Natural killer cell treated with Interleukin-12 subunit alpha and Interleukin-12 subunit beta and Interleukin-15 and Interleukin-18, amount 100 ng/mL, for 72 hours (primary cell): ENCODE data around the gene NHERF2. TPM values are rescaled to one million over a fixed set of nuclear protein-coding genes. Genes with fewer than 3 reads are reported as not detected.

Experiments used
- ATAC-seq, 2 donors: fragments of 150-1000 bp; cut with Tn5 transposase in 1 of 2; sonication (Bioruptor Pico), chemical (Tn5 transposase) in 1 of 2; 2 replicates each; pipeline ENCODE4 v1.10.0; 2021
- DNase-seq: peaks from one replicate; pipeline ENCODE4 v3.0.0; 2022; ENCODE audit warnings: low spot score
- H3K27ac Mint-ChIP-seq, 2 donors: 1 replicate in 1 of 2; 2 replicates in 1 of 2; pipeline ENCODE4 v1.8.0; 2022; ENCODE audit warnings: mixed read lengths in 2 of 2, mild to moderate bottlenecking in 1 of 2, moderate library complexity in 1 of 2
- H3K27me3 Mint-ChIP-seq, 2 donors: 1 replicate in 1 of 2; 2 replicates in 1 of 2; pipeline ENCODE4 v1.8.0; 2022; ENCODE audit warnings: mixed read lengths in 2 of 2
- H3K36me3 Mint-ChIP-seq: one replicate; pipeline ENCODE4 v1.8.0; 2022; ENCODE audit warnings: mixed read lengths
- H3K4me1 Mint-ChIP-seq, 2 donors: 1 replicate in 1 of 2; 2 replicates in 1 of 2; pipeline ENCODE4 v1.8.0; 2022; ENCODE audit warnings: low read depth in 2 of 2, mixed read lengths in 2 of 2, mild to moderate bottlenecking in 1 of 2
- H3K4me3 Mint-ChIP-seq: one replicate; pipeline ENCODE4 v1.8.0; 2022; ENCODE audit warnings: mixed read lengths
- H3K9me3 Mint-ChIP-seq: 2 replicates; pipeline ENCODE4 v1.8.0; 2022; ENCODE audit warnings: mixed read lengths
- total RNA-seq, 2 donors: library from RNA; stranded (reverse); gene quantifications; one replicate each; pipeline ENCODE4 v1.2.3, GENCODE V29; 2022

The NHERF2 gene
- total RNA-seq = 1 to 10 TPM; 3.8 to 4.5 TPM

DNA sequence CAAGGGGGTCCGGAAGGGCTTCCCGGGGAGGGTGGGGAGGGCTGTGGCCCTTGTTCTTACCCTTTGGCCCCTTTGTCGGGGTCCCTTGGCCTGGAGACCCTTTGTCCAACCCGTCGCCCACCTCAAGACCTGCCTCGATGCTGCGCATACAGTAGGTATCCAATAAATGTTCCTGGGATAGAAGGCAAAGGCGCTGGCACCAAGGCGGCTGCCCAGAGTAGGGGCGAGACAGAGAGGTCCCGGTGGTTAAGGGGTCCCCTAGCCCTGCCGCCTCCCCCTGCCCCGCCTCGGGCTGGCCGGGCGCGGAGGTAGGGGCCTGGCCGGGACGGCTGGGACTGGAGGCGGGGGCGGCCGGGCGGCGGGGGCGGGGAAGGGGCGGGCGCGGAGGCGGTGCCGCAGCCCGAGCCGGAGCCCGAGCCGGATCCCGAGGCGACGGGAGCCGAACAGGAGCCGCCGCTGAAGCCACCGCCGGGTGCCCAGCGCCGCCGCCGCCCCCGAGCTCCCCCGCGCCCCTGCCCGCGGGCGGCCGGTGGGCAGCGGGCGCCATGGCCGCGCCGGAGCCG, at the start of gene NHERF2:
TSS of gene NHERF2 (plus strand) at position 442 of the 563 bp plus-strand sequence. CDS start at position 546, 104 bp downstream.
- no peak within 1 kb of the TSS for H3K27ac Mint-ChIP-seq
- H3K4me3 Mint-ChIP-seq = peak within 1 kb of the TSS; percentile 41
- H3K9me3 Mint-ChIP-seq = no peaks in the 10 kb centered on the region
- no peaks in the 10 kb centered on the region for H3K36me3 Mint-ChIP-seq
- H3K27me3 Mint-ChIP-seq = peaks cover 0 to 3% of the 10 kb centered on the region in 2 donors
- DNase-seq (no peak), ATAC-seq (peak; percentile 45 to 58)
- H3K4me1 Mint-ChIP-seq = peaks cover 5 to 14% of the 10 kb centered on the region in 2 donors

DNA sequence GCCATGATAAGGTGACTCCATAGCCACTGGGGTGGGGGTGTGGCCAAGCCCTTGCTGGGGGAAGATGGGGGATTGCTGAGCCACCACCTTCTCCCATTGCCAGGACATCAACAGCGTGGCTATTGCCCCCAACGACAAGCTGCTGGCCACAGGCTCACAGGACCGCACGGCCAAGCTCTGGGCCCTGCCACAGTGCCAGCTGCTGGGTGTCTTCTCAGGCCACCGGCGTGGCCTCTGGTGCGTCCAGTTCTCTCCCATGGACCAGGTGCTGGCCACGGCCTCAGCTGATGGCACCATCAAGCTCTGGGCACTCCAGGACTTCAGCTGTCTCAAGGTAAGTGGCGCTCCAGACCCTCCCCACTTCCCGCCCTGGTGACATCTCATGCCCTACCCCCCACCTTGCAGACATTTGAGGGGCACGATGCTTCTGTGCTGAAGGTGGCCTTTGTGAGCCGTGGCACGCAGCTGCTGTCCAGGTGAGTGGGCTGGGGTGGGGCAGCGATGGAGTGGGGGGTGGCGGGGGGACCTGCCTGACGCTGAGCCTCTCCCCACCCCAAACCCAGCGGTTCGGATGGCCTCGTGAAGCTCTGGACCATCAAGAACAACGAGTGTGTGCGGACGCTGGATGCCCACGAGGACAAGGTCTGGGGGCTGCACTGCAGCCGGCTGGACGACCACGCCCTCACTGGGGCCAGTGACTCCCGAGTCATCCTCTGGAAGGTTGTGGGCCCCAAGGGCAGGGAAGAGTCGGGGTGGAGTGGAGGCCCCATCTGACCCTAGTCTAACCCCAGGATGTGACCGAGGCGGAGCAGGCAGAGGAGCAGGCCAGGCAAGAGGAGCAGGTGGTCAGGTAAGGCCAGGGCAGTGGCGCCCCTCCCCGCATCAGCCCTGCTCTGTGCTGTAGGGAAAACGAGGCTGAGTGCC, 49.5 kb upstream of the NHERF2 start:
- no peaks in the 10 kb centered on the region for H3K9me3 Mint-ChIP-seq
- H3K4me3 Mint-ChIP-seq = no peak overlapping the region
- H3K27me3 Mint-ChIP-seq = peaks cover 0 to 4% of the 10 kb centered on the region in 2 donors
- DNase-seq (no peak), ATAC-seq (no peak)
- peaks cover 5 to 8% of the 10 kb centered on the region in 2 donors for H3K4me1 Mint-ChIP-seq
- no peak overlapping the region for H3K27ac Mint-ChIP-seq
- no peaks in the 10 kb centered on the region for H3K36me3 Mint-ChIP-seq

GRCh38 chr16:1977875-1978268, 48.8 kb upstream of the NHERF2 start:
- peaks cover 4 to 8% of the 10 kb centered on the region in 2 donors for H3K4me1 Mint-ChIP-seq
- no peak overlapping the region for H3K27ac Mint-ChIP-seq
- no peaks in the 10 kb centered on the region for H3K36me3 Mint-ChIP-seq
- DNase-seq (no peak), ATAC-seq (no peak)
- H3K9me3 Mint-ChIP-seq = no peaks in the 10 kb centered on the region
- H3K4me3 Mint-ChIP-seq = no peak overlapping the region
- peaks cover 0 to 6% of the 10 kb centered on the region in 2 donors for H3K27me3 Mint-ChIP-seq

GRCh38 chr16:1978476-1979120, 48.1 kb upstream of the NHERF2 start:
- Mint-ChIP-seq H3K9me3 (no peaks in the 10 kb centered on the region), H3K27me3 (peaks cover 0 to 10% of the 10 kb centered on the region in 2 donors), H3K27ac (no peak overlapping the region), H3K4me3 (no peak overlapping the region), H3K4me1 (peaks cover 0 to 9% of the 10 kb centered on the region in 2 donors), H3K36me3 (no peaks in the 10 kb centered on the region)
- ATAC-seq (no peak), DNase-seq (no peak)

- H3K27me3 Mint-ChIP-seq = peaks cover 0 to 10% of the 10 kb centered on the region in 2 donors
- ATAC-seq (no peak), DNase-seq (no peak)
- H3K36me3 Mint-ChIP-seq = no peaks in the 10 kb centered on the region
- no peak overlapping the region for H3K27ac Mint-ChIP-seq
- H3K4me1 Mint-ChIP-seq = peaks cover 0 to 9% of the 10 kb centered on the region in 2 donors
- H3K4me3 Mint-ChIP-seq = no peak overlapping the region
- no peaks in the 10 kb centered on the region for H3K9me3 Mint-ChIP-seq
Measured at GRCh38 chr16:1979271-1980029, 47.3 kb upstream of the NHERF2 start.

GRCh38 chr16:1980030-1980769, 46.5 kb upstream of the NHERF2 start:
- no peaks in the 10 kb centered on the region for H3K36me3 Mint-ChIP-seq
- H3K27ac Mint-ChIP-seq = no peak overlapping the region

DNA sequence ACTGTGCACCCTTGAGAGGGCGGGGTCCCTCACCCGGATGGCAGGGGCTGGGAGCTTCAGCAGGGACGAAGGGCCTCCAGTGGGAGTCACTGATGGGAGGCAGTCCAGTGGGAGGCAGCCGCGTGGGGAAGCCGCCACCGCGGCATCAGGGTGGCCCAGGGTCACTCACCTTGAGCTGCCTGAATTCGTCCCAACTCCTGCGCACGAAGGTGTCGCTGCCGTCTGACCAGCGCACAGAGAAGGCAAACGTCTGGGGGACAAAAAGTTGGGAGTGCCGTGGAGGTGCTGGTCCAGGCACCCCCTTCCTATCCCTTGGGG, 46.0 kb upstream of the NHERF2 start:
- Mint-ChIP-seq H3K9me3 (no peaks in the 10 kb centered on the region), H3K36me3 (no peaks in the 10 kb centered on the region), H3K4me3 (no peak overlapping the region), H3K27ac (no peak overlapping the region), H3K4me1 (peaks cover 0 to 13% of the 10 kb centered on the region in 2 donors), H3K27me3 (peaks cover 0 to 10% of the 10 kb centered on the region in 2 donors)
- DNase-seq (no peak), ATAC-seq (no peak)

More at GRCh38 chr16:1980030-1980769, 46.5 kb upstream of the NHERF2 start:
- Mint-ChIP-seq H3K9me3 (no peaks in the 10 kb centered on the region), H3K4me3 (no peak overlapping the region), H3K4me1 (peaks cover 0 to 13% of the 10 kb centered on the region in 2 donors), H3K27me3 (peaks cover 0 to 10% of the 10 kb centered on the region in 2 donors)
- DNase-seq (no peak), ATAC-seq (no peak)

GRCh38 chr16:1981398-1981836, 45.3 kb upstream of the NHERF2 start, which contains the start of gene NOXO1:
TSS of gene NOXO1 (minus strand) at chr16:1981469. CDS start at chr16:1981179, 290 bp downstream.
- H3K27me3 Mint-ChIP-seq = peaks cover 0 to 10% of the 10 kb centered on the region in 2 donors
- no peaks in the 10 kb centered on the region for H3K9me3 Mint-ChIP-seq
- H3K36me3 Mint-ChIP-seq = no peaks in the 10 kb centered on the region
- peaks cover 0 to 16% of the 10 kb centered on the region in 2 donors for H3K4me1 Mint-ChIP-seq
- DNase-seq = no peak
- ATAC-seq = no peak
- H3K27ac Mint-ChIP-seq = no peak within 1 kb of the TSS
- peak within 1 kb of the TSS; percentile 75 for H3K4me3 Mint-ChIP-seq

DNA sequence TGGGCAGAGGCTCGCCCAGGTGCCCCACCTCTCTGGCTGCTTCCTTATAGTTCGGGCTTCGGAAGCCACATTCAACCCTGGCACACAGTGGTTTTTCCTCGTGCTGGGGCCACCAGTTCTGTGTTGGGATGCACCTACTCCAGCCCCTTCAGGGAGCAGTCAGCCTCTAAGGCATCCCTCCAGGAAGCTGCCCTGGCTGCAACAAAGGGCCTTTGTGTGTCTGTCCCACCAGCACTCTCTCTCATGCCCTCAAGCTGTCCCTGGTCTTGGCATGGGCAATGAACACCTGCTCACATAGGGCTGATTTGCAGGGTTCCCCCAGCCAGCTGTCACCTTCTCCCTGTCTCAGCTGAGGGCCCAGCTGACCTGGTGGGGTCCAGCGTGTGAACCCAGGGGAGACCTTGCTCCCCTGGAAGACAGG, 44.7 kb upstream of the NHERF2 start:
- Mint-ChIP-seq H3K4me3 (peak overlapping the region; percentile 75), H3K27me3 (peaks cover 0 to 10% of the 10 kb centered on the region in 2 donors), H3K36me3 (no peaks in the 10 kb centered on the region), H3K4me1 (peaks cover 0 to 18% of the 10 kb centered on the region in 2 donors), H3K9me3 (no peaks in the 10 kb centered on the region), H3K27ac (no peak overlapping the region)
- DNase-seq = no peak
- no peak for ATAC-seq

- peaks cover 0 to 10% of the 10 kb centered on the region in 2 donors for H3K27me3 Mint-ChIP-seq
- DNase-seq (no peak), ATAC-seq (no peak)
- H3K4me1 Mint-ChIP-seq = peaks cover 0 to 18% of the 10 kb centered on the region in 2 donors
- peak overlapping the region; percentile 75 for H3K4me3 Mint-ChIP-seq
- no peaks in the 10 kb centered on the region for H3K36me3 Mint-ChIP-seq
- H3K27ac Mint-ChIP-seq = peak overlapping the region in 1 of 2 donors; percentile 47
- H3K9me3 Mint-ChIP-seq = no peaks in the 10 kb centered on the region
Measured at GRCh38 chr16:1982991-1983543, 43.6 kb upstream of the NHERF2 start.

DNA sequence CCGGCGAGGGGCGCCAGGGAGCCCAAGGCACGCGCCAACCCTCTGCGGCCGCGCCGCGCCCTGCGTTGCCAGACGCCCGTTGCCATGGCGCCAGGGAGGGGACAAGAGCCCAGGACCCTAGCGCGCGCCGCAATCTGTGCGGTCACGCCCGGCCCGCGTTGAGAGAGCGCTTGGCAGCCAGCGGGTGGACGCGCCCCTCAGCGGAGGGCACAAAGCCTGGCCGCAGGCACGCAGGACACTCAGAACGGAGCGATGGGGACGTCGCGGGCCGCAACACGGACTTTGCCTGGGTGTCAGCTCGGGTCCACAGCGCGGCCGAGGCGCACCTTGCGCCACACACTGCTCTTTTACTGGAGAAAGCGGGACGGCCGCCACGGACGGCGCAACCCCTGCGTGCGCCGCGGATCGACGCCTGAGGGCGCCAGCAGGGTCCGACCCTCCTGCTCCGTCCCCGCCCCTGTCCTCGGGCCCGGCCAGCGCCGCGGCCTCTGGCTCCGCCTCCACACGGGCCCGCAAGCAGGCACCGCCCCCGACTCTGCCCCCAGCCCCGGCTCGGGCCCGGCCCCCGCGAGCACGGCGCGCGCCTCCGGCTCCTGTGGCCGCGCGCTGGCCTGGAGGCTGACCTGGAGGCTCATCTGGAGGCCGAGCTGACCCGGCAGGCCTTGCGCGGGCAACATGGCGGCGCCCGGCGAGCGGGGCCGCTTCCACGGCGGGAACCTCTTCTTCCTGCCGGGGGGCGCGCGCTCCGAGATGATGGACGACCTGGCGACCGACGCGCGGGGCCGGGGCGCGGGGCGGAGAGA, 43.0 kb upstream of the NHERF2 start, which contains the start of gene GFER:
TSS of gene GFER (plus strand) at position 650 of the 803 bp plus-strand sequence. CDS start at position 676, 26 bp downstream.
- Mint-ChIP-seq H3K27ac (peak within 1 kb of the TSS; percentile 47 to 50), H3K36me3 (no peaks in the 10 kb centered on the region)

More for the DNA sequence above, 43.0 kb upstream of the NHERF2 start, which contains the start of gene GFER:
- peak; percentile 96 for DNase-seq
- peaks cover 0 to 21% of the 10 kb centered on the region in 2 donors for H3K4me1 Mint-ChIP-seq
- peaks cover 0 to 10% of the 10 kb centered on the region in 2 donors for H3K27me3 Mint-ChIP-seq
- no peaks in the 10 kb centered on the region for H3K9me3 Mint-ChIP-seq
- ATAC-seq = peak; percentile 97 to 99
- peak within 1 kb of the TSS; percentile 75 for H3K4me3 Mint-ChIP-seq
